Upper lobe of left lung (tissue), 4 donors: ENCODE results near the gene NUP153.

Source experiments
- CTCF ChIP-seq, 6 experiments: fragments of 450-650 bp in 4 of 6; fragments of 200-600 bp in 2 of 6; sonication (generic) in 2 of 6; IDR thresholded peaks; one replicate each; pipeline ENCODE4 v1.5.1; 2016 to 2019; ENCODE audit warnings: antibody characterized with exemption in 6 of 6
- EP300 ChIP-seq, 4 donors: sonication (generic); formaldehyde crosslinking; IDR thresholded peaks; one replicate each; pipeline ENCODE4 v1.5.1; 2017; ENCODE audit warnings: antibody characterized with exemption in 4 of 4, control low read depth in 2 of 4
- POLR2A ChIP-seq, 4 donors: fragments of 450-650 bp; IDR thresholded peaks; one replicate each; pipeline ENCODE4 v1.5.1; 2016 to 2017; ENCODE audit warnings: antibody characterized with exemption in 4 of 4, mild to moderate bottlenecking in 2 of 4
- POLR2AphosphoS5 ChIP-seq, 2 donors: sonication (generic); formaldehyde crosslinking; IDR thresholded peaks; one replicate each; pipeline ENCODE4 v1.5.1; 2017; ENCODE audit warnings: antibody characterized with exemption in 2 of 2

- TF ChIP-seq CTCF (IDR thresholded peaks at IDR 0.05) (no peak), POLR2A (IDR thresholded peaks at IDR 0.05) (no peak), POLR2AphosphoS5 (IDR thresholded peaks at IDR 0.05) (no peak), EP300 (IDR thresholded peaks at IDR 0.05) (no peak)
These were observed 66.2 kb downstream of the NUP153 start for GRCh38 chr6:17640477-17640917.
